Kasumi-1 (cell line): ENCODE results near the gene NPHS1.
"Not testable (repeated sequence)": the region's sequence is repeated elsewhere in the genome, so short reads cannot be mapped to it uniquely, and the experiment has no call there.

Source experiments
- DNase-seq, 2 experiments: peaks; one replicate each; lab custom pipeline; 2025; lab: John Stamatoyannopoulos, UW

The NPHS1 gene

GRCh38 chr19:35852029-35852780 is at the start of gene NPHS1:
NPHS1 (minus strand) TSS chr19:35852504; CDS start chr19:35851837, 667 bp downstream.
- no peak for DNase-seq

- no peak for DNase-seq
Measured at GRCh38 chr19:35901055-35901644, 48.8 kb upstream of the NPHS1 start.

- peak; percentile 61 to 71 for DNase-seq
Measured at GRCh38 chr19:35899547-35900214, 47.4 kb upstream of the NPHS1 start.

- no peak for DNase-seq
Measured at GRCh38 chr19:35898499-35898809, 46.1 kb upstream of the NPHS1 start.

GRCh38 chr19:35897706-35898451 is 45.6 kb upstream of the NPHS1 start:
- DNase-seq: no peak

- no peak for DNase-seq
Measured at GRCh38 chr19:35896643-35897040, 44.3 kb upstream of the NPHS1 start.

GRCh38 chr19:35895911-35896642 is 43.8 kb upstream of the NPHS1 start:
- DNase-seq: no peak

GRCh38 chr19:35894342-35894741 is 42.0 kb upstream of the NPHS1 start:
- no peak for DNase-seq

- DNase-seq: not testable (repeated sequence)
Measured at GRCh38 chr19:35891819-35892218, 39.5 kb upstream of the NPHS1 start.

GRCh38 chr19:35890113-35890650 is 37.9 kb upstream of the NPHS1 start:
- no peak for DNase-seq

- no peak for DNase-seq
Measured at GRCh38 chr19:35889370-35890112, 37.2 kb upstream of the NPHS1 start.

- DNase-seq: no peak
Measured at GRCh38 chr19:35888398-35888797, 36.1 kb upstream of the NPHS1 start.

- no peak for DNase-seq
Measured at GRCh38 chr19:35887197-35887596, 34.9 kb upstream of the NPHS1 start.

GRCh38 chr19:35885904-35886303 is 33.6 kb upstream of the NPHS1 start:
- DNase-seq: no peak

- DNase-seq: no peak
Measured at GRCh38 chr19:35885225-35885738, 33.0 kb upstream of the NPHS1 start.

- no peak for DNase-seq
Measured at GRCh38 chr19:35883882-35884281, 31.6 kb upstream of the NPHS1 start.

GRCh38 chr19:35882114-35882832 is 30.0 kb upstream of the NPHS1 start:
- peak; percentile 71 to 81 for DNase-seq

- DNase-seq: peak; percentile 81 to 88
Measured at GRCh38 chr19:35879770-35880317, 27.5 kb upstream of the NPHS1 start.

- no peak for DNase-seq
Measured at GRCh38 chr19:35879068-35879467, 26.8 kb upstream of the NPHS1 start.
